GM12878 (cell line): ENCODE results near the gene SIK3. TPM values are rescaled to one million over a fixed set of nuclear protein-coding genes. Genes with fewer than 3 reads are reported as not detected.

ENCODE experiments used
- ATAC-seq: fragments of 200-7000 bp; cut with Tn5 transposase; 3 replicates; pipeline ENCODE4 v1.9.1; 2020; ENCODE audit warnings: mild to moderate bottlenecking, moderate library complexity
- BruUV-seq: library from RNA; stranded (reverse); fragments of 400-500 nt; replicated peaks from 2 replicates; lab custom pipeline; 2021; lab: Mats Ljungman, UMichigan
- CTCF ChIA-PET: fragments of 300-600 bp; sonication (Branson Sonifier 250); formaldehyde crosslinking; extraction: SDS; loops from one replicate; lab custom pipeline; 2021; ENCODE audit warnings: inconsistent platforms; lab: Yijun Ruan, JAX
- POLR2A ChIA-PET: fragments of 350-600 bp; formaldehyde crosslinking; extraction: SDS; loops from one replicate; lab custom pipeline; 2021; ENCODE audit warnings: inconsistent platforms; lab: Charles Lee
- RAD21 ChIA-PET: fragments of 300-600 bp; sonication (Branson Sonifier 250); formaldehyde crosslinking; loops from one replicate; lab custom pipeline; 2023; ENCODE audit warnings: antibody characterized with exemption; ENCODE audit not compliant: unreplicated experiment; lab: Charles Lee
- SMC1A ChIA-PET: fragments of 300-600 bp; sonication (Branson Sonifier 250); formaldehyde crosslinking; loops from one replicate; lab custom pipeline; 2023; ENCODE audit not compliant: unreplicated experiment, uncharacterized antibody; lab: Charles Lee
- DNase-seq: peaks from one replicate; pipeline ENCODE4 v3.0.0-alpha.2; 2011; ENCODE audit warnings: low read depth, low spot score
- FAIRE-seq: peaks from 3 replicates; lab custom pipeline; 2011; peaks lifted over from hg19 to GRCh38; lab: Jason Lieb, UNC
- H2AFZ ChIP-seq: 2 replicates; pipeline ENCODE4 v1.6.0; 2011; ENCODE audit warnings: low read depth, low read length, control low read depth; ENCODE audit not compliant: control insufficient read depth
- H3K27ac ChIP-seq: 2 replicates; pipeline ENCODE4 v1.5.1; 2011; ENCODE audit warnings: control low read depth; ENCODE audit not compliant: control insufficient read depth, insufficient read depth
- H3K27me3 ChIP-seq, 2 experiments: replicated peaks in 1 of 2; 2 replicates each; pipeline versions ENCODE4 v1.6.0 to v1.6.1; 2011; ENCODE audit warnings: low read length in 1 of 2; ENCODE audit not compliant: control insufficient read depth in 2 of 2, insufficient read depth in 2 of 2
- H3K36me3 ChIP-seq, 2 experiments: 2 replicates each; pipeline ENCODE4 v1.5.1; 2011; ENCODE audit warnings: low read length in 1 of 2; ENCODE audit not compliant: control insufficient read depth in 2 of 2, insufficient read depth in 2 of 2
- H3K4me1 ChIP-seq: 2 replicates; pipeline ENCODE4 v1.6.1; 2011; ENCODE audit warnings: mild to moderate bottlenecking, low read length, moderate library complexity, mixed read lengths; ENCODE audit not compliant: control insufficient read depth, insufficient read depth
- H3K4me2 ChIP-seq: 2 replicates; pipeline ENCODE4 v1.6.0; 2011; ENCODE audit warnings: control low read depth; ENCODE audit not compliant: control insufficient read depth, insufficient read depth
- H3K4me3 ChIP-seq: fragments of 200-600 bp; sonication (generic); 2 replicates; pipeline ENCODE4 v1.5.1; 2016
- H3K79me2 ChIP-seq: 2 replicates; pipeline ENCODE4 v1.6.0; 2011; ENCODE audit warnings: low read length; ENCODE audit not compliant: control insufficient read depth, insufficient read depth
- H3K9ac ChIP-seq: 2 replicates; pipeline ENCODE4 v1.8.0; 2011; ENCODE audit warnings: low read length, control low read depth, mixed read lengths; ENCODE audit not compliant: control insufficient read depth, insufficient read depth
- H3K9me3 ChIP-seq: replicated peaks from 3 replicates; pipeline ENCODE4 v1.5.1; 2011; ENCODE audit warnings: mild to moderate bottlenecking, low read length; ENCODE audit not compliant: control insufficient read depth, insufficient read depth
- H4K20me1 ChIP-seq: 2 replicates; pipeline ENCODE4 v1.6.0; 2011; ENCODE audit not compliant: control insufficient read depth, insufficient read depth
- CBX3 ChIP-seq: fragments of 200-600 bp; sonication (generic); IDR thresholded peaks from 2 replicates; pipeline ENCODE4 v1.6.1; 2016; ENCODE audit warnings: low read depth, borderline replicate concordance
- EZH2 ChIP-seq: IDR thresholded peaks from 2 replicates; pipeline ENCODE4 v1.6.1; 2012; ENCODE audit warnings: low read depth, mild to moderate bottlenecking, control low read depth, inconsistent platforms, low read length, borderline replicate concordance; ENCODE audit not compliant: control insufficient read depth
- HDAC2 ChIP-seq: fragments of 200-600 bp; sonication (generic); IDR thresholded peaks from 2 replicates; pipeline ENCODE4 v1.6.1; 2017
- SIX5 ChIP-seq: IDR thresholded peaks from 2 replicates; pipeline ENCODE4 v1.6.1; 2011; ENCODE audit warnings: mild to moderate bottlenecking, low read depth, low read length, moderate library complexity; ENCODE audit not compliant: severe bottlenecking
- SP1 ChIP-seq: IDR thresholded peaks from one replicate; pipeline ENCODE4 v1.6.1; 2011; ENCODE audit warnings: low read depth, low read length
- SUZ12 ChIP-seq: fragments of 200-600 bp; sonication (generic); IDR thresholded peaks from one replicate; pipeline ENCODE4 v1.6.1; 2018; ENCODE audit warnings: antibody characterized with exemption, mild to moderate bottlenecking; ENCODE audit not compliant: unreplicated experiment
- WGBS: methylation state at CpG from one replicate; pipeline ENCODE4 v1.1.6; 2016; ENCODE audit warnings: low lambda C conversion rate; ENCODE audit not compliant: insufficient replicate concordance, insufficient coverage; ENCODE audit errors: missing lambda C conversion rate; 5-methylcytosine and 5-hydroxymethylcytosine counted together
- in situ Hi-C: fragments of 300-500 bp; cut with MboI; formaldehyde crosslinking; loops from 9 replicates; pipeline ENCODE4 v1.14.3; 2018; ENCODE audit warnings: mixed read lengths
- intact Hi-C: fragments of 100-400 bp; cut with micrococcal nuclease; formaldehyde crosslinking; loops from one replicate; pipeline ENCODE4 v1.14.2; 2022; ENCODE audit not compliant: unreplicated experiment
- polyA plus RNA-seq, 11 experiments: library from polyadenylated mRNA; depleted of rRNA in 4 of 11; unstranded in 6 of 11; stranded (reverse) in 5 of 11; fragments of >200 nt; fragmentation: Nextera tagmentation in 4 of 11; fragmentation: Illumina TruSeq in 1 of 11; extraction: Ambion mirVana in 4 of 11; extraction: Trizol in 1 of 11; gene quantifications; 1 replicate in 1 of 11; 2 replicates in 10 of 11; pipeline versions ENCODE4 v1.2.1 to v1.2.3, GENCODE V29; 2011 to 2016; ENCODE audit warnings: inconsistent platforms in 2 of 11, missing spikeins in 2 of 11, low read depth in 1 of 11
- small RNA-seq: library from RNA; depleted of rRNA; stranded (forward); fragments of <200 nt; gene quantifications from one replicate; pipeline ENCODE3, GENCODE V24; 2014
- total RNA-seq, 4 experiments: library from RNA; depleted of rRNA in 3 of 4; stranded (reverse); fragments of >200 nt in 3 of 4; fragmentation: Illumina TruSeq in 1 of 4; extraction: Trizol in 1 of 4; gene quantifications; 2 replicates each; pipeline versions ENCODE4 v1.2.1 to v1.2.3, GENCODE V29; 2013 to 2021
- TF ChIP-seq, protein P1 (sequence below): fragments of 450-650 bp; IDR thresholded peaks from 2 replicates; pipeline ENCODE4 v1.6.1; 2017; ENCODE audit warnings: mild to moderate bottlenecking, moderate library complexity
- TF ChIP-seq, protein P2 (sequence below): IDR thresholded peaks from 2 replicates; pipeline ENCODE4 v1.6.1; 2011; ENCODE audit warnings: low read depth, mild to moderate bottlenecking, low read length, moderate library complexity, borderline replicate concordance; ENCODE audit errors: extremely low read depth

Gene SIK3
- total and polyA plus RNA-seq, 10 of the 15 experiments (the other 5 are each of a cell fraction or from before 2014, with no cell fraction given), result 2.5 to 31.9 (median 11.1) TPM

DNA sequence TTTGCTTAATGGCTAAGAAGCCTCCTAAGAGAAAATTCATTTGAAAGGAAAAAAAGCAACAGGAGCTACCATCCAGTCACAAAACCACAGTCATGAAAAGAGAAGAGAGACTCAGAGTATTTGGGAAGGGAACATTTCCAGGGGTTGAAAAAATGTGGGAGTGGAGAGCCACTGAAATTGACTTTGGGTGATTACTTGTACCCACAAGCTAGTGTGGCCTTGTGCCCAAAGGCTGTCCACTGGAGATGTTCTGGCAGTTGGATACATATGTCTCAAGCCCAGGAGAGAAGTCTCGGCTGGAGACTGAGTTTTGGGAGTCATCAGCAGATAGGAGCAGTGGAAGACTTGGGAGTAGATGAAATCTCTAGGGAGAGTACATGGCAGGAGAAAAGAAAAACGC lies 303.4 kb downstream of the SIK3 start (continued):
- TF ChIP-seq CBX3 (no peak), EZH2 (no peak), SP1 (no peak), HDAC2 (no peak)
- TF ChIP-seq, protein P1, sequence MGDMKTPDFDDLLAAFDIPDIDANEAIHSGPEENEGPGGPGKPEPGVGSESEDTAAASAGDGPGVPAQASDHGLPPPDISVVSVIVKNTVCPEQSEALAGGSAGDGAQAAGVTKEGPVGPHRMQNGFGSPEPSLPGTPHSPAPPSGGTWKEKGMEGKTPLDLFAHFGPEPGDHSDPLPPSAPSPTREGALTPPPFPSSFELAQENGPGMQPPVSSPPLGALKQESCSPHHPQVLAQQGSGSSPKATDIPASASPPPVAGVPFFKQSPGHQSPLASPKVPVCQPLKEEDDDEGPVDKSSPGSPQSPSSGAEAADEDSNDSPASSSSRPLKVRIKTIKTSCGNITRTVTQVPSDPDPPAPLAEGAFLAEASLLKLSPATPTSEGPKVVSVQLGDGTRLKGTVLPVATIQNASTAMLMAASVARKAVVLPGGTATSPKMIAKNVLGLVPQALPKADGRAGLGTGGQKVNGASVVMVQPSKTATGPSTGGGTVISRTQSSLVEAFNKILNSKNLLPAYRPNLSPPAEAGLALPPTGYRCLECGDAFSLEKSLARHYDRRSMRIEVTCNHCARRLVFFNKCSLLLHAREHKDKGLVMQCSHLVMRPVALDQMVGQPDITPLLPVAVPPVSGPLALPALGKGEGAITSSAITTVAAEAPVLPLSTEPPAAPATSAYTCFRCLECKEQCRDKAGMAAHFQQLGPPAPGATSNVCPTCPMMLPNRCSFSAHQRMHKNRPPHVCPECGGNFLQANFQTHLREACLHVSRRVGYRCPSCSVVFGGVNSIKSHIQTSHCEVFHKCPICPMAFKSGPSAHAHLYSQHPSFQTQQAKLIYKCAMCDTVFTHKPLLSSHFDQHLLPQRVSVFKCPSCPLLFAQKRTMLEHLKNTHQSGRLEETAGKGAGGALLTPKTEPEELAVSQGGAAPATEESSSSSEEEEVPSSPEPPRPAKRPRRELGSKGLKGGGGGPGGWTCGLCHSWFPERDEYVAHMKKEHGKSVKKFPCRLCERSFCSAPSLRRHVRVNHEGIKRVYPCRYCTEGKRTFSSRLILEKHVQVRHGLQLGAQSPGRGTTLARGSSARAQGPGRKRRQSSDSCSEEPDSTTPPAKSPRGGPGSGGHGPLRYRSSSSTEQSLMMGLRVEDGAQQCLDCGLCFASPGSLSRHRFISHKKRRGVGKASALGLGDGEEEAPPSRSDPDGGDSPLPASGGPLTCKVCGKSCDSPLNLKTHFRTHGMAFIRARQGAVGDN, result no peak
- TF ChIP-seq, protein P2, sequence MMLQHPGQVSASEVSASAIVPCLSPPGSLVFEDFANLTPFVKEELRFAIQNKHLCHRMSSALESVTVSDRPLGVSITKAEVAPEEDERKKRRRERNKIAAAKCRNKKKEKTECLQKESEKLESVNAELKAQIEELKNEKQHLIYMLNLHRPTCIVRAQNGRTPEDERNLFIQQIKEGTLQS, result no peak

DNA sequence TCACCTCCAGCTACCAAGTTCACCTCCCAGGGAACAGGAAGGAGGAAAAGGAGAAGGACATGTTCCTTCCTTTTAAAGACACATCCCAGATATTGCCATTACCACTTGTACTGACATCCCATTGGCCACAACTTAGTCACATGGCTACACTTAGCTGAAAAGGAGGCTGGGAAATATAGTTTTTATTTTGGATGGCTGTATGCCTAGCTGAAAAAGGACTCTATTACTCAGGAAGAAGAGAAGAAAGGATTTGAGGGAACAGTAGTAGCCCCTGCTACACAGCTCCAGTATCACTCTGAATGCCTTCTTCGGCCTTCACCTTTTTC lies 304.5 kb downstream of the SIK3 start:
- in situ Hi-C loops (no loop called here), intact Hi-C loops (loop anchor here (5.0 kb wide), 1 partner anchor 434 kb away; no protein-coding TSS in a partner anchor)
- Histone ChIP-seq H3K36me3 (no peaks in the 10 kb centered on the region), H3K4me3 (no peak overlapping the region), H4K20me1 (no peaks in the 10 kb centered on the region), H3K9me3 (no peaks in the 10 kb centered on the region), H3K79me2 (no peaks in the 10 kb centered on the region), H3K4me1 (peaks cover 4% of the 10 kb centered on the region; the same call in 1 of the 2 replicates), H3K9ac (no peak overlapping the region), H3K27ac (no peak overlapping the region), H3K27me3 (no peaks in the 10 kb centered on the region), H3K4me2 (no peak overlapping the region), H2AFZ (no peak overlapping the region; the same call in 1 of the 2 replicates)
- no peak for TF ChIP-seq SUZ12
- peak; percentile 48 for TF ChIP-seq SIX5
- ChIA-PET CTCF (interaction anchor here (0.6 to 10.9 kb wide), 7 partner anchors 10 to 312 kb away, joined by 3 to 183 read pairs (median 4); partner anchors contain the start of gene APOA1), SMC1A (interaction anchor here (1.3 to 5.1 kb wide), 4 partner anchors 22 to 312 kb away, joined by 3 to 42 read pairs (median 6); no protein-coding TSS in a partner anchor), RAD21 (interaction anchor here (0.9 to 2.1 kb wide), 2 partner anchors 42 to 312 kb away, joined by 3 to 13 read pairs; no protein-coding TSS in a partner anchor), POLR2A (interaction anchor here (0.9 kb wide), 1 partner anchor 19 kb away, joined by 4 read pairs; no protein-coding TSS in a partner anchor)
- FAIRE-seq (no peak), DNase-seq (no peak), ATAC-seq (peak; percentile 35; the same call in 2 of the 3 replicates)
- WGBS, result 88% methylated on average over 1 of the region's 1 CpG
- BruUV-seq, result no TSS peak

Small RNA genes lying within 50 kb of the gene (small RNA-seq; reads per million reads assigned to genes)
- not detected for gene AP000936.3
- gene RNY4P6, result 2.1 reads per million, percentile 64 among the genes with 10 or more reads in this experiment

Other genes starting within 250 kb of the SIK3 start
Only the 7 nearest of the 8 such genes appear.
- gene PAFAH1B2, start 45.9 kb upstream of the SIK3 start, total RNA-seq (2014; rRNA removed), result 47.5 and 62.2 TPM in 2 replicates
- gene PAFAH1B2, start 45.9 kb upstream of the SIK3 start, total RNA-seq (2014; rRNA removed; fragmentation: Illumina TruSeq; extraction: Trizol), result 47.8 and 48.3 TPM in 2 replicates
- gene PAFAH1B2, start 45.9 kb upstream of the SIK3 start, total RNA-seq (2021), result 49.3 and 49.6 TPM in 2 replicates
- 32.1 and 36.1 TPM in 2 replicates for gene PAFAH1B2, start 45.9 kb upstream of the SIK3 start, polyA plus RNA-seq (2011; rRNA removed)
- gene PAFAH1B2, start 45.9 kb upstream of the SIK3 start, polyA plus RNA-seq (2014; fragmentation: Illumina TruSeq; extraction: Trizol), result 25.5 and 32.2 TPM in 2 replicates
- gene PAFAH1B2, start 45.9 kb upstream of the SIK3 start, polyA plus RNA-seq (2014; fragmentation: Nextera tagmentation; extraction: Ambion mirVana), result 10 to 100 TPM; 17.6 to 64.8 TPM
- 19.2 and 22.0 TPM in 2 replicates for gene PAFAH1B2, start 45.9 kb upstream of the SIK3 start, polyA plus RNA-seq (2014; rRNA removed)
- 10 to 100 TPM; 51.1 to 53.2 TPM for gene PAFAH1B2, start 45.9 kb upstream of the SIK3 start, polyA plus RNA-seq (2016; fragmentation: Nextera tagmentation; extraction: Ambion mirVana)
- 9.1 and 11.6 TPM in 2 replicates for gene SIDT2, start 80.3 kb upstream of the SIK3 start, total RNA-seq (2014; rRNA removed)
- gene SIDT2, start 80.3 kb upstream of the SIK3 start, total RNA-seq (2014; rRNA removed; fragmentation: Illumina TruSeq; extraction: Trizol), result 8.4 and 9.0 TPM in 2 replicates
- gene SIDT2, start 80.3 kb upstream of the SIK3 start, total RNA-seq (2021), result 20.7 and 23.9 TPM in 2 replicates
- gene SIDT2, start 80.3 kb upstream of the SIK3 start, polyA plus RNA-seq (2011; rRNA removed), result 9.5 and 20.7 TPM in 2 replicates
- gene SIDT2, start 80.3 kb upstream of the SIK3 start, polyA plus RNA-seq (2014; fragmentation: Illumina TruSeq; extraction: Trizol), result 12.7 and 16.3 TPM in 2 replicates
- 1 to 10 TPM; 4.9 to 5.7 TPM for gene SIDT2, start 80.3 kb upstream of the SIK3 start, polyA plus RNA-seq (2014; fragmentation: Nextera tagmentation; extraction: Ambion mirVana)
- gene SIDT2, start 80.3 kb upstream of the SIK3 start, polyA plus RNA-seq (2014; rRNA removed), result 16.5 and 19.3 TPM in 2 replicates
- 1 to 10 TPM; 5.4 to 6.8 TPM for gene SIDT2, start 80.3 kb upstream of the SIK3 start, polyA plus RNA-seq (2016; fragmentation: Nextera tagmentation; extraction: Ambion mirVana)
- 1.9 and 2.0 TPM in 2 replicates for gene TAGLN, start 100.9 kb upstream of the SIK3 start, total RNA-seq (2014; rRNA removed)
- gene TAGLN, start 100.9 kb upstream of the SIK3 start, total RNA-seq (2014; rRNA removed; fragmentation: Illumina TruSeq; extraction: Trizol), result 1.5 and 1.6 TPM in 2 replicates
- 3.9 and 4.6 TPM in 2 replicates for gene TAGLN, start 100.9 kb upstream of the SIK3 start, total RNA-seq (2021)
- gene TAGLN, start 100.9 kb upstream of the SIK3 start, polyA plus RNA-seq (2011; rRNA removed), result 3.5 and 3.9 TPM in 2 replicates
- 1.9 and 4.8 TPM in 2 replicates for gene TAGLN, start 100.9 kb upstream of the SIK3 start, polyA plus RNA-seq (2014; fragmentation: Illumina TruSeq; extraction: Trizol)
- 1 to 10 TPM in 1 of 2 experiments, under 1 TPM in 1; 0.26 to 1.0 TPM for gene TAGLN, start 100.9 kb upstream of the SIK3 start, polyA plus RNA-seq (2014; fragmentation: Nextera tagmentation; extraction: Ambion mirVana)
- 3.6 and 4.0 TPM in 2 replicates for gene TAGLN, start 100.9 kb upstream of the SIK3 start, polyA plus RNA-seq (2014; rRNA removed)
- gene TAGLN, start 100.9 kb upstream of the SIK3 start, polyA plus RNA-seq (2016; fragmentation: Nextera tagmentation; extraction: Ambion mirVana), result 1 to 10 TPM in 1 of 2 experiments, under 1 TPM in 1; 0.68 to 1.2 TPM
- gene PCSK7, start 133.6 kb upstream of the SIK3 start, total RNA-seq (2014; rRNA removed), result 55.7 and 59.3 TPM in 2 replicates
- 38.3 and 42.5 TPM in 2 replicates for gene PCSK7, start 133.6 kb upstream of the SIK3 start, total RNA-seq (2014; rRNA removed; fragmentation: Illumina TruSeq; extraction: Trizol)
- 69.8 and 81.5 TPM in 2 replicates for gene PCSK7, start 133.6 kb upstream of the SIK3 start, total RNA-seq (2021)
- 29.5 and 45.9 TPM in 2 replicates for gene PCSK7, start 133.6 kb upstream of the SIK3 start, polyA plus RNA-seq (2011; rRNA removed)
- 42.5 and 61.2 TPM in 2 replicates for gene PCSK7, start 133.6 kb upstream of the SIK3 start, polyA plus RNA-seq (2014; fragmentation: Illumina TruSeq; extraction: Trizol)
- 1 to 10 TPM; 5.5 to 5.7 TPM for gene PCSK7, start 133.6 kb upstream of the SIK3 start, polyA plus RNA-seq (2014; fragmentation: Nextera tagmentation; extraction: Ambion mirVana)
- 68.0 and 73.0 TPM in 2 replicates for gene PCSK7, start 133.6 kb upstream of the SIK3 start, polyA plus RNA-seq (2014; rRNA removed)
- gene PCSK7, start 133.6 kb upstream of the SIK3 start, polyA plus RNA-seq (2016; fragmentation: Nextera tagmentation; extraction: Ambion mirVana), result 10 to 100 TPM; 51.4 to 51.8 TPM
- gene RNF214, start 134.2 kb upstream of the SIK3 start, total RNA-seq (2014; rRNA removed), result 6.0 and 7.0 TPM in 2 replicates
- 8.2 and 8.3 TPM in 2 replicates for gene RNF214, start 134.2 kb upstream of the SIK3 start, total RNA-seq (2014; rRNA removed; fragmentation: Illumina TruSeq; extraction: Trizol)
- gene RNF214, start 134.2 kb upstream of the SIK3 start, total RNA-seq (2021), result 15.2 and 16.8 TPM in 2 replicates
- gene RNF214, start 134.2 kb upstream of the SIK3 start, polyA plus RNA-seq (2011; rRNA removed), result 10.0 and 12.7 TPM in 2 replicates
- gene RNF214, start 134.2 kb upstream of the SIK3 start, polyA plus RNA-seq (2014; fragmentation: Illumina TruSeq; extraction: Trizol), result 13.8 and 19.9 TPM in 2 replicates
- 1 to 10 TPM; 4.8 to 6.2 TPM for gene RNF214, start 134.2 kb upstream of the SIK3 start, polyA plus RNA-seq (2014; fragmentation: Nextera tagmentation; extraction: Ambion mirVana)
- 8.2 and 11.4 TPM in 2 replicates for gene RNF214, start 134.2 kb upstream of the SIK3 start, polyA plus RNA-seq (2014; rRNA removed)
- 10 to 100 TPM; 12.8 to 15.3 TPM for gene RNF214, start 134.2 kb upstream of the SIK3 start, polyA plus RNA-seq (2016; fragmentation: Nextera tagmentation; extraction: Ambion mirVana)
- 2.6 and 3.1 TPM in 2 replicates for gene BACE1-AS, start 192.9 kb upstream of the SIK3 start, total RNA-seq (2014; rRNA removed)
- gene BACE1-AS, start 192.9 kb upstream of the SIK3 start, total RNA-seq (2014; rRNA removed; fragmentation: Illumina TruSeq; extraction: Trizol), result 3.0 and 3.3 TPM in 2 replicates
- gene BACE1-AS, start 192.9 kb upstream of the SIK3 start, total RNA-seq (2021), result 3.7 and 4.7 TPM in 2 replicates
- 2.5 and 4.1 TPM in 2 replicates for gene BACE1-AS, start 192.9 kb upstream of the SIK3 start, polyA plus RNA-seq (2011; rRNA removed)
- gene BACE1-AS, start 192.9 kb upstream of the SIK3 start, polyA plus RNA-seq (2014; fragmentation: Illumina TruSeq; extraction: Trizol), result 3.6 and 7.0 TPM in 2 replicates
- 1 to 10 TPM; 2.0 to 5.8 TPM for gene BACE1-AS, start 192.9 kb upstream of the SIK3 start, polyA plus RNA-seq (2014; fragmentation: Nextera tagmentation; extraction: Ambion mirVana)
- 1.9 and 2.6 TPM in 2 replicates for gene BACE1-AS, start 192.9 kb upstream of the SIK3 start, polyA plus RNA-seq (2014; rRNA removed)
- gene BACE1-AS, start 192.9 kb upstream of the SIK3 start, polyA plus RNA-seq (2016; fragmentation: Nextera tagmentation; extraction: Ambion mirVana), result 1 to 10 TPM; 6.7 TPM
- 0.44 and 0.56 TPM in 2 replicates for gene BACE1, start 217.8 kb upstream of the SIK3 start, total RNA-seq (2014; rRNA removed)
- 0.05 and 0.09 TPM in 2 replicates for gene BACE1, start 217.8 kb upstream of the SIK3 start, total RNA-seq (2014; rRNA removed; fragmentation: Illumina TruSeq; extraction: Trizol)
- gene BACE1, start 217.8 kb upstream of the SIK3 start, total RNA-seq (2021), result 0.29 and 0.62 TPM in 2 replicates
- 1.1 and 1.6 TPM in 2 replicates for gene BACE1, start 217.8 kb upstream of the SIK3 start, polyA plus RNA-seq (2011; rRNA removed)
- 0.05 and 0.10 TPM in 2 replicates for gene BACE1, start 217.8 kb upstream of the SIK3 start, polyA plus RNA-seq (2014; fragmentation: Illumina TruSeq; extraction: Trizol)
- gene BACE1, start 217.8 kb upstream of the SIK3 start, polyA plus RNA-seq (2014; fragmentation: Nextera tagmentation; extraction: Ambion mirVana), result under 1 TPM; 0.07 to 0.23 TPM
- 0.08 and 0.38 TPM in 2 replicates for gene BACE1, start 217.8 kb upstream of the SIK3 start, polyA plus RNA-seq (2014; rRNA removed)
- gene BACE1, start 217.8 kb upstream of the SIK3 start, polyA plus RNA-seq (2016; fragmentation: Nextera tagmentation; extraction: Ambion mirVana), result under 1 TPM; 0.26 to 0.86 TPM